Prostate gland (tissue), 2 donors: Measurements from ENCODE around the gene ZKSCAN2.

Source experiments
- POLR2A ChIP-seq: fragments of 450-650 bp; IDR thresholded peaks from one replicate; pipeline ENCODE4 v1.6.1; 2016; ENCODE audit warnings: antibody characterized with exemption, mild to moderate bottlenecking
- POLR2AphosphoS5 ChIP-seq: sonication (generic); formaldehyde crosslinking; IDR thresholded peaks from one replicate; pipeline ENCODE4 v1.6.1; 2017; ENCODE audit warnings: antibody characterized with exemption
- TF ChIP-seq, protein P1 (sequence below), 4 experiments: fragments of 200-600 bp in 2 of 4; fragments of 450-650 bp in 2 of 4; sonication (generic) in 2 of 4; IDR thresholded peaks; 1 replicate in 3 of 4; 2 replicates in 1 of 4; pipeline ENCODE4 v1.5.1; 2016 to 2019; ENCODE audit warnings: antibody characterized with exemption in 4 of 4, mild to moderate bottlenecking in 2 of 4, moderate library complexity in 2 of 4

GRCh38 chr16:25253322-25253721 is 4.3 kb downstream of the ZKSCAN2 start:
- TF ChIP-seq POLR2A = no peak
- TF ChIP-seq, protein P1, sequence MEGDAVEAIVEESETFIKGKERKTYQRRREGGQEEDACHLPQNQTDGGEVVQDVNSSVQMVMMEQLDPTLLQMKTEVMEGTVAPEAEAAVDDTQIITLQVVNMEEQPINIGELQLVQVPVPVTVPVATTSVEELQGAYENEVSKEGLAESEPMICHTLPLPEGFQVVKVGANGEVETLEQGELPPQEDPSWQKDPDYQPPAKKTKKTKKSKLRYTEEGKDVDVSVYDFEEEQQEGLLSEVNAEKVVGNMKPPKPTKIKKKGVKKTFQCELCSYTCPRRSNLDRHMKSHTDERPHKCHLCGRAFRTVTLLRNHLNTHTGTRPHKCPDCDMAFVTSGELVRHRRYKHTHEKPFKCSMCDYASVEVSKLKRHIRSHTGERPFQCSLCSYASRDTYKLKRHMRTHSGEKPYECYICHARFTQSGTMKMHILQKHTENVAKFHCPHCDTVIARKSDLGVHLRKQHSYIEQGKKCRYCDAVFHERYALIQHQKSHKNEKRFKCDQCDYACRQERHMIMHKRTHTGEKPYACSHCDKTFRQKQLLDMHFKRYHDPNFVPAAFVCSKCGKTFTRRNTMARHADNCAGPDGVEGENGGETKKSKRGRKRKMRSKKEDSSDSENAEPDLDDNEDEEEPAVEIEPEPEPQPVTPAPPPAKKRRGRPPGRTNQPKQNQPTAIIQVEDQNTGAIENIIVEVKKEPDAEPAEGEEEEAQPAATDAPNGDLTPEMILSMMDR (IDR thresholded peaks at IDR 0.05) = no peak
- TF ChIP-seq POLR2AphosphoS5 = no peak
